Neural progenitor cell (in vitro differentiated cells): ENCODE data around the gene CALN1.

Source experiments
- CTCF ChIP-seq: fragments of 200-600 bp; sonication (generic); IDR thresholded peaks from 2 replicates; pipeline ENCODE4 v1.5.1; 2017; ENCODE audit warnings: antibody characterized with exemption, mild to moderate bottlenecking
- EZH2 ChIP-seq: fragments of 200-600 bp; sonication (generic); IDR thresholded peaks from 2 replicates; pipeline ENCODE4 v1.6.1; 2017; ENCODE audit warnings: antibody characterized with exemption, mild to moderate bottlenecking, moderate library complexity
- EZH2phosphoT487 ChIP-seq: fragments of 200-600 bp; sonication (generic); IDR thresholded peaks from 2 replicates; pipeline ENCODE4 v1.6.1; 2017; ENCODE audit warnings: antibody characterized with exemption

DNA sequence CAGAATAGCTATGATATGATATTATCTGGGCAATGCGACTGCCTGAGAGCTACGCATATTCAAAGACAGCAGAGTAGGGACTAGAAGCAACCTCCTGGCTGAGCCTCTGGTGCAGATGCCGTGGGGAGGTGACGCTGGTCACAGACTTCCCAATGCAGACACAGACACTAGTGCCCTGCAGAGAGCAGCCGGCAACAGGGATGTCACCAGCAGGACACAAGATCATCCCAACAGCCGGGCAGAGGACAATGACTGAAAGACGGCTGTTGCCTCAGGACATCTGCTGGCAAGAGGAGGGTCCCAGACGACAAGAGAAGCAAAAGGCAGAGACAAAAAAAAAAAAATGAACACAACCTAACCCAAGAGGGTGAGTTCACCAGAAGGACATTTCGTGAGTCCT is 104.6 kb downstream of the CALN1 start:
- no peak for TF ChIP-seq CTCF
- TF ChIP-seq EZH2: no peak
- no peak for TF ChIP-seq EZH2phosphoT487
